Stomach (tissue), 9 donors: ENCODE data around the gene GJC1. TPM values are rescaled to one million over a fixed set of nuclear protein-coding genes. Genes with fewer than 3 reads are reported as not detected.
A peak's percentile ranks its signal among the peaks of the same experiment; 100 is the strongest.

Experiments
- DNase-seq, 2 donors: peaks; one replicate each; pipeline versions ENCODE4 v3.0.0 to v3.0.0-alpha.2; 2013 to 2019
- H3K27ac ChIP-seq, 5 donors: fragments of 200-600 bp in 4 of 5; sonication (generic) in 4 of 5; one replicate each; pipeline ENCODE4 v1.5.1; 2013 to 2019; ENCODE audit warnings: mild to moderate bottlenecking in 1 of 5, moderate library complexity in 1 of 5
- H3K27me3 ChIP-seq, 3 donors: fragments of 200-600 bp; sonication (generic); one replicate each; pipeline ENCODE4 v1.5.1; 2017 to 2019; ENCODE audit warnings: mixed run types in 1 of 3
- H3K36me3 ChIP-seq, 4 donors: fragments of 200-600 bp; sonication (generic); 1 replicate in 3 of 4; 2 replicates in 1 of 4; pipeline ENCODE4 v1.5.1; 2016 to 2019
- H3K4me1 ChIP-seq, 4 donors: fragments of 200-600 bp; sonication (generic); one replicate each; pipeline ENCODE4 v1.5.1; 2016 to 2019
- H3K4me3 ChIP-seq, 4 donors: fragments of 200-600 bp; sonication (generic) in 3 of 4; one replicate each; pipeline ENCODE4 v1.5.1; 2016 to 2019; ENCODE audit warnings: mild to moderate bottlenecking in 1 of 4
- H3K9me3 ChIP-seq, 4 donors: fragments of 200-600 bp; sonication (generic); one replicate each; pipeline ENCODE4 v1.5.1; 2016 to 2019
- CTCF ChIP-seq, 7 experiments: fragments of 450-650 bp in 4 of 7; fragments of 200-600 bp in 3 of 7; sonication (generic) in 3 of 7; IDR thresholded peaks; one replicate each; pipeline ENCODE4 v1.5.1; 2016 to 2019; ENCODE audit warnings: antibody characterized with exemption in 7 of 7, control low read depth in 2 of 7, mild to moderate bottlenecking in 1 of 7
- EP300 ChIP-seq: sonication (generic); formaldehyde crosslinking; IDR thresholded peaks from one replicate; pipeline ENCODE4 v1.6.1; 2017; ENCODE audit warnings: antibody characterized with exemption
- POLR2A ChIP-seq, 4 donors: fragments of 450-650 bp; IDR thresholded peaks; one replicate each; pipeline ENCODE4 v1.6.1; 2016; ENCODE audit warnings: antibody characterized with exemption in 4 of 4, control low read depth in 2 of 4, mild to moderate bottlenecking in 1 of 4, moderate library complexity in 1 of 4
- POLR2AphosphoS5 ChIP-seq, 3 donors: sonication (generic); formaldehyde crosslinking; IDR thresholded peaks; one replicate each; pipeline ENCODE4 v1.6.1; 2016; ENCODE audit warnings: antibody characterized with exemption in 3 of 3
- WGBS, 5 donors: extraction: QIAGEN DNeasy Blood & Tissue Kit in 3 of 5; methylation state at CpG; one replicate each; pipeline versions ENCODE4 v1.1.5 to v1.1.7; 2013 to 2018; 5-methylcytosine and 5-hydroxymethylcytosine counted together
- intact Hi-C: fragments of 100-400 bp; cut with DNase I; formaldehyde crosslinking; loops from one replicate; pipeline ENCODE4 v1.15.1; 2023; ENCODE audit warnings: low total_unique reads
- polyA plus RNA-seq, 3 donors: library from polyadenylated mRNA; stranded (reverse); fragments of 200-250 nt; gene quantifications; one replicate each; pipeline ENCODE4 v1.2.3, GENCODE V29; 2013
- total RNA-seq, 5 donors: library from RNA; depleted of rRNA; stranded (reverse); fragments of >200 nt; gene quantifications; one replicate each; pipeline versions ENCODE4 v1.1.0 to v1.2.3, GENCODE V29; 2014 to 2016
- donor health status: healthy with polysubstance abuse.
- donor health status: Bipolar disorder and iron deficiency.
- donor health status: healthy.

GJC1 gene
- total and polyA plus RNA-seq, 8 donors: 0.31 to 53.1 (median 10.4) TPM

GRCh38 chr17:44877121-44877520, 47.0 kb upstream of the GJC1 start:
- peaks cover 58 to 98% (median 94%) of the 10 kb centered on the region in 4 donors for H3K36me3 ChIP-seq
- intact Hi-C loops: no loop called here
- no peaks in the 10 kb centered on the region for H3K9me3 ChIP-seq
- peaks cover 0 to 13% (median 0%) of the 10 kb centered on the region in 4 donors for H3K4me1 ChIP-seq
- 88 to 96% (median 92%) methylated on average over 5 of the region's 5 CpGs for WGBS, 5 donors
- no peak for DNase-seq
- no peak overlapping the region for H3K27ac ChIP-seq
- TF ChIP-seq POLR2AphosphoS5 (IDR thresholded peaks at IDR 0.05) (no peak), CTCF (IDR thresholded peaks at IDR 0.05) (no peak), EP300 (no peak), POLR2A (IDR thresholded peaks at IDR 0.05) (no peak)
- no peaks in the 10 kb centered on the region for H3K27me3 ChIP-seq
- no peak overlapping the region for H3K4me3 ChIP-seq

- H3K9me3 ChIP-seq: no peaks in the 10 kb centered on the region
- H3K27ac ChIP-seq: no peak overlapping the region
- intact Hi-C loops: no loop called here
- peaks cover 65 to 98% (median 94%) of the 10 kb centered on the region in 4 donors for H3K36me3 ChIP-seq
- peaks cover 0 to 24% (median 0%) of the 10 kb centered on the region in 4 donors for H3K4me1 ChIP-seq
- TF ChIP-seq POLR2A (IDR thresholded peaks at IDR 0.05) (no peak), CTCF (IDR thresholded peaks at IDR 0.05) (no peak), EP300 (no peak), POLR2AphosphoS5 (IDR thresholded peaks at IDR 0.05) (no peak)
- no peaks in the 10 kb centered on the region for H3K27me3 ChIP-seq
- 91 to 96% (median 94%) methylated on average over 6 of the region's 6 CpGs for WGBS, 5 donors
- DNase-seq: no peak
- no peak overlapping the region for H3K4me3 ChIP-seq
These were observed 45.7 kb upstream of the GJC1 start for GRCh38 chr17:44875761-44876160.

GRCh38 chr17:44872131-44872768, 42.2 kb upstream of the GJC1 start:
- peak in 1 of 3 donors; percentile 27 for TF ChIP-seq POLR2AphosphoS5 (IDR thresholded peaks at IDR 0.05)
- no peak for TF ChIP-seq CTCF (IDR thresholded peaks at IDR 0.05)
- TF ChIP-seq POLR2A (IDR thresholded peaks at IDR 0.05): no peak
- peak; percentile 20 for TF ChIP-seq EP300

GRCh38 chr17:44871556-44871955, 41.5 kb upstream of the GJC1 start:
- Histone ChIP-seq H3K9me3 (no peaks in the 10 kb centered on the region), H3K4me1 (peaks cover 0 to 24% (median 0%) of the 10 kb centered on the region in 4 donors), H3K36me3 (peaks cover 49 to 98% (median 97%) of the 10 kb centered on the region in 4 donors), H3K4me3 (no peak overlapping the region), H3K27ac (peak overlapping the region in 3 of 5 donors; percentile 10 to 73 (median 42)), H3K27me3 (no peaks in the 10 kb centered on the region)
- intact Hi-C loops: no loop called here
- no peak for TF ChIP-seq POLR2A (IDR thresholded peaks at IDR 0.05)
- no peak for TF ChIP-seq EP300
- TF ChIP-seq POLR2AphosphoS5 (IDR thresholded peaks at IDR 0.05): no peak
- TF ChIP-seq CTCF (IDR thresholded peaks at IDR 0.05): no peak
- no peak for DNase-seq
- WGBS, 5 donors: 95 to 98% (median 97%) methylated on average over 12 of the region's 12 CpGs

More at GRCh38 chr17:44872131-44872768, 42.2 kb upstream of the GJC1 start:
- no peak overlapping the region for H3K4me3 ChIP-seq
- H3K27ac ChIP-seq: peak overlapping the region in 3 of 5 donors; percentile 10 to 73 (median 42)
- intact Hi-C loops: no loop called here
- 61 to 83% (median 75%) methylated on average over 9 of the region's 9 CpGs for WGBS, 5 donors
- H3K27me3 ChIP-seq: no peaks in the 10 kb centered on the region
- no peaks in the 10 kb centered on the region for H3K9me3 ChIP-seq
- peaks cover 49 to 98% (median 96%) of the 10 kb centered on the region in 4 donors for H3K36me3 ChIP-seq
- DNase-seq: no peak
- peaks cover 0 to 24% (median 0%) of the 10 kb centered on the region in 4 donors for H3K4me1 ChIP-seq
